Endothelial cell of umbilical vein (primary cell): Measurements from ENCODE around the gene CEACAM16. TPM values are rescaled to one million over a fixed set of nuclear protein-coding genes. Genes with fewer than 3 reads are reported as not detected.

ENCODE experiments used
- BruUV-seq: library from RNA; stranded (reverse); fragments of 400-500 nt; replicated peaks from 2 replicates; lab custom pipeline; 2021; lab: Mats Ljungman, UMichigan
- CTCF ChIA-PET: fragments of 300-600, 350-600 bp; sonication (Branson Sonifier 250); formaldehyde crosslinking; loops from one replicate; lab custom pipeline; 2021; ENCODE audit warnings: antibody characterized with exemption, inconsistent platforms; lab: Charles Lee
- POLR2A ChIA-PET: fragments of 300-600, 350-600 bp; sonication (Branson Sonifier 250); formaldehyde crosslinking; loops from one replicate; lab custom pipeline; 2021; ENCODE audit warnings: antibody characterized with exemption, inconsistent platforms; lab: Charles Lee
- DNase-seq: peaks from one replicate; pipeline ENCODE4 v3.0.0-alpha.2; 2011; ENCODE audit warnings: low read depth, low spot score
- FAIRE-seq: peaks from 2 replicates; lab custom pipeline; 2011; peaks lifted over from hg19 to GRCh38; lab: Jason Lieb, UNC
- H2AFZ ChIP-seq: 2 replicates; pipeline ENCODE4 v1.6.0; 2012; ENCODE audit warnings: low read depth, low read length, control low read depth, inconsistent platforms
- H3K27ac ChIP-seq: 2 replicates; pipeline ENCODE4 v1.5.1; 2011; ENCODE audit warnings: low read depth, mild to moderate bottlenecking, control low read depth, low read length, moderate library complexity; ENCODE audit not compliant: insufficient read depth
- H3K27me3 ChIP-seq, 2 experiments: 2 replicates each; pipeline versions ENCODE4 v1.6.0 to v1.6.1; 2011; ENCODE audit warnings: low read length in 2 of 2, mixed read lengths in 1 of 2; ENCODE audit not compliant: control insufficient read depth in 2 of 2, insufficient read depth in 2 of 2
- H3K36me3 ChIP-seq, 2 experiments: 2 replicates in 1 of 2; 3 replicates in 1 of 2; pipeline ENCODE4 v1.5.1; 2011; ENCODE audit warnings: low read length in 2 of 2, mild to moderate bottlenecking in 1 of 2, moderate library complexity in 1 of 2; ENCODE audit not compliant: control insufficient read depth in 2 of 2, insufficient read depth in 2 of 2; ENCODE audit errors: extremely low read depth in 1 of 2
- H3K4me1 ChIP-seq: 3 replicates; pipeline ENCODE4 v1.5.1; 2011; ENCODE audit warnings: mild to moderate bottlenecking, low read length; ENCODE audit not compliant: control insufficient read depth, insufficient read depth; ENCODE audit errors: extremely low read depth
- H3K4me2 ChIP-seq: 2 replicates; pipeline ENCODE4 v1.6.1; 2011; ENCODE audit warnings: low read length, control low read depth, mixed read lengths; ENCODE audit not compliant: insufficient read depth
- H3K4me3 ChIP-seq, 3 experiments: fragments of 200-600 bp in 1 of 3; sonication (generic), shearing (Covaris generic) in 1 of 3; replicated peaks in 1 of 3; 2 replicates each; pipeline ENCODE4 v1.5.1; 2011 to 2016; ENCODE audit warnings: control low read depth in 3 of 3, low read length in 3 of 3, mild to moderate bottlenecking in 2 of 3, inconsistent platforms in 1 of 3, low read depth in 1 of 3, moderate library complexity in 1 of 3; ENCODE audit not compliant: insufficient read depth in 1 of 3
- H3K79me2 ChIP-seq: 2 replicates; pipeline ENCODE4 v1.6.0; 2012; ENCODE audit warnings: low read length, inconsistent platforms; ENCODE audit not compliant: control insufficient read depth, insufficient read depth
- H3K9ac ChIP-seq: replicated peaks from 2 replicates; pipeline ENCODE3; 2011; ENCODE audit warnings: low read length, control low read depth; ENCODE audit not compliant: insufficient read depth; ENCODE audit errors: extremely low read depth
- H3K9me1 ChIP-seq: replicated peaks from 3 replicates; pipeline ENCODE4 v1.6.0; 2011; ENCODE audit warnings: mild to moderate bottlenecking, low read length; ENCODE audit not compliant: control insufficient read depth, insufficient read depth; ENCODE audit errors: extremely low read depth
- H3K9me3 ChIP-seq: replicated peaks from 2 replicates; pipeline ENCODE4 v1.5.1; 2012; ENCODE audit warnings: low read length, inconsistent platforms; ENCODE audit not compliant: control insufficient read depth, insufficient read depth
- H4K20me1 ChIP-seq: replicated peaks from 2 replicates; pipeline ENCODE3; 2011; ENCODE audit warnings: mild to moderate bottlenecking, low read length; ENCODE audit not compliant: control insufficient read depth, insufficient read depth; ENCODE audit errors: extremely low read depth
- EZH2 ChIP-seq: IDR thresholded peaks from 2 replicates; pipeline ENCODE4 v1.6.1; 2012; ENCODE audit warnings: borderline replicate concordance, low read depth, mild to moderate bottlenecking, moderate library complexity, low read length, inconsistent platforms; ENCODE audit not compliant: severe bottlenecking
- FOS ChIP-seq: IDR thresholded peaks from 2 replicates; pipeline ENCODE4 v1.6.1; 2011; ENCODE audit warnings: mild to moderate bottlenecking, low read length, moderate library complexity, borderline replicate concordance; ENCODE audit not compliant: insufficient read depth
- JUN ChIP-seq: IDR thresholded peaks from 2 replicates; pipeline ENCODE4 v1.6.1; 2011; ENCODE audit warnings: borderline replicate concordance, low read depth; ENCODE audit not compliant: insufficient read length, insufficient read depth
- MYC ChIP-seq: IDR thresholded peaks from one replicate; pipeline ENCODE4 v1.6.1; 2011; ENCODE audit warnings: mild to moderate bottlenecking, low read depth, low read length
- dilution Hi-C: fragments of 300-500 bp; cut with MboI; formaldehyde crosslinking; loops from one replicate; pipeline ENCODE4 v1.15.0; 2019; ENCODE audit warnings: low sequenced_read_pairs; ENCODE audit not compliant: extremely low pct_ligation_motif_present
- intact Hi-C: fragments of 100-400 bp; cut with micrococcal nuclease; formaldehyde crosslinking; loops from one replicate; pipeline ENCODE4 v1.10.0; 2022
- polyA plus RNA-seq, 4 experiments: library from polyadenylated mRNA; depleted of rRNA in 3 of 4; stranded (reverse) in 3 of 4; unstranded in 1 of 4; fragments of >200 nt; gene quantifications; 2 replicates each; pipeline versions ENCODE4 v1.2.1 to v1.2.3, GENCODE V29; 2011 to 2012; ENCODE audit warnings: missing spikeins in 1 of 4
- total RNA-seq: library from RNA; stranded (reverse); gene quantifications from 2 replicates; pipeline ENCODE4 v1.2.3, GENCODE V29; 2021
- TF ChIP-seq, protein P1 (sequence below), 2 donors: IDR thresholded peaks; 1 replicate in 1 of 2; 2 replicates in 1 of 2; pipeline ENCODE4 v1.5.1; 2011; ENCODE audit warnings: low read length in 2 of 2, mild to moderate bottlenecking in 2 of 2, moderate library complexity in 2 of 2, control low read depth in 1 of 2, inconsistent platforms in 1 of 2, low read depth in 1 of 2; ENCODE audit not compliant: insufficient read depth in 1 of 2; ENCODE audit errors: extremely low read depth in 1 of 2
- TF ChIP-seq, protein P2 (sequence below): IDR thresholded peaks from 2 replicates; pipeline ENCODE4 v1.6.1; 2011; ENCODE audit not compliant: insufficient read depth, insufficient read length

The CEACAM16 gene
- total and polyA plus RNA-seq, 2 donors (not counting 3 experiments of a cell fraction or from before 2014, with no cell fraction given), result not detected

DNA sequence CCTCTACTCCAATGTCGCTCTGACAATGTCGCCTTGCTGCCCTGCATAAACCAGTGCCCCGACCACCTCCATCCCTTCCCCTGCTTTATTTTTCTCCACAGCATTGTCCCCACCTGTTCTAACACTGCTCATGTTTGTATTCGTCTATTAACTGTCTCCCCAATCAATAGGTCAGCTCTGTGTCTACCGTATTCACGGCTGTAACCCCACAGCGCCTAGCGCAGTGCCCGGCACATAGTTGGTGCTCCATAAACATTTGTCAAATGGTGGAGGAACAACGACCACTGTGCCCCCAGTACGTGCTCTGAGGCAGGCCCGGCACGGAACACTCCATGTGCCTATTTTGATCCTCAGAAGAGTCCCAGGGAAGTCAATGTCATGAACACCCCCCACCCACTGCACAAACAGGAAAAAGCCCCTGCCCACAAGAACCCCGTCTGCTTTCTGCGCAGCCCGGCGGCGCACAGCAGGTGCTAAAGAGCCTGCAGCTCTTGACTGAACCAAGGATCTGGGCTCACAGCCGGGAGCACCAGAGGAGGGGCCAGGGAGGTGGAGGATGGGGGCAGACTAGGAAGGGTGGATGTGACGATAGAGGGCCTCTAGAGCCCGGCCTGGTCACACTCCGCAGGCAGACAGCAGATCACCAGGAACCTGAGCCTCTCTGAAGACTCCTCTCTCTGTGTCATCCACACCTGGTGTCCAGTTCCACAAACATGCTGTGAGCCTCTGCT, 1.8 kb upstream of the CEACAM16 start:
- ChIA-PET CTCF (interaction anchor here (0.7 to 11.5 kb wide), 2 partner anchors 9 to 24 kb away, joined by 3 to 239 read pairs; no protein-coding TSS in a partner anchor), POLR2A (no interaction called here)
- Histone ChIP-seq H3K27ac (no peak overlapping the region), H3K4me3 (no peak overlapping the region), H3K4me1 (peaks cover 15% of the 10 kb centered on the region), H3K79me2 (no peaks in the 10 kb centered on the region), H3K9me1 (no peaks in the 10 kb centered on the region), H2AFZ (no peak overlapping the region), H3K9me3 (no peaks in the 10 kb centered on the region), H3K36me3 (no peaks in the 10 kb centered on the region), H3K9ac (no peak overlapping the region), H3K4me2 (no peak overlapping the region), H4K20me1 (no peaks in the 10 kb centered on the region), H3K27me3 (no peaks in the 10 kb centered on the region)
- intact Hi-C loops (no loop called here), dilution Hi-C loops (no loop called here)
- FAIRE-seq (no peak), DNase-seq (no peak)
- no TSS peak for BruUV-seq
- no peak for TF ChIP-seq FOS
- TF ChIP-seq, protein P1, sequence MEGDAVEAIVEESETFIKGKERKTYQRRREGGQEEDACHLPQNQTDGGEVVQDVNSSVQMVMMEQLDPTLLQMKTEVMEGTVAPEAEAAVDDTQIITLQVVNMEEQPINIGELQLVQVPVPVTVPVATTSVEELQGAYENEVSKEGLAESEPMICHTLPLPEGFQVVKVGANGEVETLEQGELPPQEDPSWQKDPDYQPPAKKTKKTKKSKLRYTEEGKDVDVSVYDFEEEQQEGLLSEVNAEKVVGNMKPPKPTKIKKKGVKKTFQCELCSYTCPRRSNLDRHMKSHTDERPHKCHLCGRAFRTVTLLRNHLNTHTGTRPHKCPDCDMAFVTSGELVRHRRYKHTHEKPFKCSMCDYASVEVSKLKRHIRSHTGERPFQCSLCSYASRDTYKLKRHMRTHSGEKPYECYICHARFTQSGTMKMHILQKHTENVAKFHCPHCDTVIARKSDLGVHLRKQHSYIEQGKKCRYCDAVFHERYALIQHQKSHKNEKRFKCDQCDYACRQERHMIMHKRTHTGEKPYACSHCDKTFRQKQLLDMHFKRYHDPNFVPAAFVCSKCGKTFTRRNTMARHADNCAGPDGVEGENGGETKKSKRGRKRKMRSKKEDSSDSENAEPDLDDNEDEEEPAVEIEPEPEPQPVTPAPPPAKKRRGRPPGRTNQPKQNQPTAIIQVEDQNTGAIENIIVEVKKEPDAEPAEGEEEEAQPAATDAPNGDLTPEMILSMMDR (IDR thresholded peaks at IDR 0.05; ENCODE audit: extremely low read depth in 1 of 2, insufficient read depth in 1 of 2, low read depth in 1 of 2, low read length in 2 of 2), result no peak
- no peak for TF ChIP-seq JUN

DNA sequence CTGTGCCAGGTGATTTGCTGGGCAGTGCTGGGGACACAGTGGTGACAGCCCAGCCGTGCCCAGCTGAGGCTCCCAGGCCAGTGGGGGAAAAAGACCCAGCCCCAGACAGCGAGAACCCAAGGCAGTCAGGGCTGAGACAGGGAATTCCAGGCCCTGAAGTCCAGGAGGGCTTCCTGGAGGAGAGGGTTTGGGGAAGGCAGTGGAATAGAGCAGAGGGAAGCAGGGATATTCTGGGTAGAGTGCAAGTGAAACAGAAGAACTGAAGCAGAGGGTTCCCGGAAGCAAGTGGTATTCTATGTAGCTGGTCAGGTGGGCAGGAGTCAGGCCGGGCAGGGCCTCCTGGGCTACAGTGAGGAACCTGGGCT, 1.3 kb upstream of the CEACAM16 start:
- no peak for FAIRE-seq
- ChIA-PET POLR2A (no interaction called here), CTCF (no interaction called here)
- no TSS peak for BruUV-seq
- TF ChIP-seq EZH2 (no peak), MYC (no peak), FOS (no peak), JUN (no peak)
- TF ChIP-seq, protein P2, sequence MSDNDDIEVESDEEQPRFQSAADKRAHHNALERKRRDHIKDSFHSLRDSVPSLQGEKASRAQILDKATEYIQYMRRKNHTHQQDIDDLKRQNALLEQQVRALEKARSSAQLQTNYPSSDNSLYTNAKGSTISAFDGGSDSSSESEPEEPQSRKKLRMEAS, result no peak
- Histone ChIP-seq H3K9me1 (no peaks in the 10 kb centered on the region), H3K36me3 (no peaks in the 10 kb centered on the region), H3K27me3 (no peaks in the 10 kb centered on the region), H3K9ac (no peak overlapping the region), H3K79me2 (no peaks in the 10 kb centered on the region), H3K9me3 (no peaks in the 10 kb centered on the region), H3K27ac (no peak overlapping the region), H3K4me3 (no peak overlapping the region), H4K20me1 (no peaks in the 10 kb centered on the region), H3K4me2 (no peak overlapping the region), H2AFZ (no peak overlapping the region), H3K4me1 (peaks cover 10% of the 10 kb centered on the region)
- dilution Hi-C loops (no loop called here), intact Hi-C loops (no loop called here)
- DNase-seq, result no peak
